Natural killer cell treated with Interleukin-12 subunit alpha and Interleukin-12 subunit beta and Interleukin-15 and Interleukin-18, amount 100 ng/mL, for 72 hours (primary cell): ENCODE results near the gene RPS14. TPM values are rescaled to one million over a fixed set of nuclear protein-coding genes. Genes with fewer than 3 reads are reported as not detected.

Experiments
- ATAC-seq, 2 donors: fragments of 150-1000 bp; cut with Tn5 transposase in 1 of 2; sonication (Bioruptor Pico), chemical (Tn5 transposase) in 1 of 2; 2 replicates each; pipeline ENCODE4 v1.10.0; 2021
- DNase-seq: peaks from one replicate; pipeline ENCODE4 v3.0.0; 2022; ENCODE audit warnings: low spot score
- H3K27ac Mint-ChIP-seq, 2 donors: 1 replicate in 1 of 2; 2 replicates in 1 of 2; pipeline ENCODE4 v1.8.0; 2022; ENCODE audit warnings: mixed read lengths in 2 of 2, mild to moderate bottlenecking in 1 of 2, moderate library complexity in 1 of 2
- H3K27me3 Mint-ChIP-seq, 2 donors: 1 replicate in 1 of 2; 2 replicates in 1 of 2; pipeline ENCODE4 v1.8.0; 2022; ENCODE audit warnings: mixed read lengths in 2 of 2
- H3K36me3 Mint-ChIP-seq: one replicate; pipeline ENCODE4 v1.8.0; 2022; ENCODE audit warnings: mixed read lengths
- H3K4me1 Mint-ChIP-seq, 2 donors: 1 replicate in 1 of 2; 2 replicates in 1 of 2; pipeline ENCODE4 v1.8.0; 2022; ENCODE audit warnings: low read depth in 2 of 2, mixed read lengths in 2 of 2, mild to moderate bottlenecking in 1 of 2
- H3K4me3 Mint-ChIP-seq: one replicate; pipeline ENCODE4 v1.8.0; 2022; ENCODE audit warnings: mixed read lengths
- H3K9me3 Mint-ChIP-seq: 2 replicates; pipeline ENCODE4 v1.8.0; 2022; ENCODE audit warnings: mixed read lengths
- total RNA-seq, 2 donors: library from RNA; stranded (reverse); gene quantifications; one replicate each; pipeline ENCODE4 v1.2.3, GENCODE V29; 2022

The RPS14 gene
- total RNA-seq, 2 donors from 2014 or later: 1,429 to 1,580 TPM

GRCh38 chr5:150410524-150411244 is 38.9 kb downstream of the RPS14 start:
- peak overlapping the region; percentile 95 to 99 for H3K27ac Mint-ChIP-seq
- H3K4me1 Mint-ChIP-seq: peaks cover 43 to 50% of the 10 kb centered on the region in 2 donors
- no peaks in the 10 kb centered on the region for H3K27me3 Mint-ChIP-seq
- H3K9me3 Mint-ChIP-seq: no peaks in the 10 kb centered on the region
- peak in 1 of 2 donors; percentile 5 for ATAC-seq
- peak overlapping the region; percentile 99 for H3K4me3 Mint-ChIP-seq
- no peak for DNase-seq
- peaks cover 9% of the 10 kb centered on the region for H3K36me3 Mint-ChIP-seq

- H3K27me3 Mint-ChIP-seq: no peaks in the 10 kb centered on the region
- H3K36me3 Mint-ChIP-seq: peaks cover 9% of the 10 kb centered on the region
- no peaks in the 10 kb centered on the region for H3K9me3 Mint-ChIP-seq
- peak in 1 of 2 donors; percentile 35 for ATAC-seq
- peak overlapping the region; percentile 95 to 99 for H3K27ac Mint-ChIP-seq
- DNase-seq: no peak
- H3K4me1 Mint-ChIP-seq: peaks cover 40 to 45% of the 10 kb centered on the region in 2 donors
- H3K4me3 Mint-ChIP-seq: peak overlapping the region; percentile 99
Measured at GRCh38 chr5:150409638-150410523, 39.7 kb downstream of the RPS14 start.

- Mint-ChIP-seq H3K27me3 (no peaks in the 10 kb centered on the region), H3K36me3 (peaks cover 9% of the 10 kb centered on the region), H3K27ac (peak overlapping the region in 1 of 2 donors; percentile 49), H3K4me3 (peak overlapping the region; percentile 50), H3K4me1 (peaks cover 36 to 37% of the 10 kb centered on the region in 2 donors), H3K9me3 (no peaks in the 10 kb centered on the region)
- DNase-seq: no peak
- no peak for ATAC-seq
Measured at GRCh38 chr5:150408231-150408943, 41.2 kb downstream of the RPS14 start.

GRCh38 chr5:150407096-150407720 is 42.3 kb downstream of the RPS14 start:
- Mint-ChIP-seq H3K9me3 (no peaks in the 10 kb centered on the region), H3K36me3 (peaks cover 10% of the 10 kb centered on the region), H3K4me1 (peaks cover 24 to 27% of the 10 kb centered on the region in 2 donors), H3K27ac (no peak overlapping the region), H3K27me3 (no peaks in the 10 kb centered on the region), H3K4me3 (no peak overlapping the region)
- DNase-seq (no peak), ATAC-seq (no peak)

GRCh38 chr5:150406723-150407095 is 42.8 kb downstream of the RPS14 start:
- H3K4me1 Mint-ChIP-seq: peaks cover 24 to 27% of the 10 kb centered on the region in 2 donors
- H3K9me3 Mint-ChIP-seq: no peaks in the 10 kb centered on the region
- no peak overlapping the region for H3K4me3 Mint-ChIP-seq
- peak overlapping the region in 1 of 2 donors; percentile 48 for H3K27ac Mint-ChIP-seq
- H3K36me3 Mint-ChIP-seq: peaks cover 10% of the 10 kb centered on the region
- DNase-seq (no peak), ATAC-seq (no peak)
- H3K27me3 Mint-ChIP-seq: no peaks in the 10 kb centered on the region

GRCh38 chr5:150406103-150406722 is 43.3 kb downstream of the RPS14 start:
- no peaks in the 10 kb centered on the region for H3K9me3 Mint-ChIP-seq
- H3K4me3 Mint-ChIP-seq: no peak overlapping the region
- DNase-seq (no peak), ATAC-seq (no peak)
- H3K27ac Mint-ChIP-seq: peak overlapping the region in 1 of 2 donors; percentile 48
- peaks cover 12% of the 10 kb centered on the region for H3K36me3 Mint-ChIP-seq
- no peaks in the 10 kb centered on the region for H3K27me3 Mint-ChIP-seq
- H3K4me1 Mint-ChIP-seq: peaks cover 23 to 26% of the 10 kb centered on the region in 2 donors

- H3K27ac Mint-ChIP-seq: no peak overlapping the region
Measured at GRCh38 chr5:150404941-150405816, 44.4 kb downstream of the RPS14 start.

GRCh38 chr5:150404535-150404934 is 45.0 kb downstream of the RPS14 start:
- H3K27ac Mint-ChIP-seq: no peak overlapping the region
- peaks cover 14% of the 10 kb centered on the region for H3K36me3 Mint-ChIP-seq
- H3K4me3 Mint-ChIP-seq: no peak overlapping the region
- ATAC-seq (no peak), DNase-seq (no peak)
- H3K9me3 Mint-ChIP-seq: no peaks in the 10 kb centered on the region
- peaks cover 13 to 14% of the 10 kb centered on the region in 2 donors for H3K4me1 Mint-ChIP-seq
- no peaks in the 10 kb centered on the region for H3K27me3 Mint-ChIP-seq

More at GRCh38 chr5:150404941-150405816, 44.4 kb downstream of the RPS14 start:
- H3K4me3 Mint-ChIP-seq: no peak overlapping the region
- H3K36me3 Mint-ChIP-seq: peaks cover 14% of the 10 kb centered on the region
- no peak for DNase-seq
- no peaks in the 10 kb centered on the region for H3K27me3 Mint-ChIP-seq
- H3K4me1 Mint-ChIP-seq: peaks cover 19 to 20% of the 10 kb centered on the region in 2 donors
- ATAC-seq: no peak
- no peaks in the 10 kb centered on the region for H3K9me3 Mint-ChIP-seq

GRCh38 chr5:150404121-150404520 is 45.4 kb downstream of the RPS14 start:
- DNase-seq (no peak), ATAC-seq (no peak)
- no peak overlapping the region for H3K27ac Mint-ChIP-seq
- H3K4me3 Mint-ChIP-seq: no peak overlapping the region
- H3K36me3 Mint-ChIP-seq: peaks cover 14% of the 10 kb centered on the region
- no peaks in the 10 kb centered on the region for H3K9me3 Mint-ChIP-seq
- peaks cover 13 to 14% of the 10 kb centered on the region in 2 donors for H3K4me1 Mint-ChIP-seq
- H3K27me3 Mint-ChIP-seq: no peaks in the 10 kb centered on the region

GRCh38 chr5:150402901-150403342 is 46.6 kb downstream of the RPS14 start:
- no peak for DNase-seq
- Mint-ChIP-seq H3K4me1 (peaks cover 6 to 14% of the 10 kb centered on the region in 2 donors), H3K27me3 (no peaks in the 10 kb centered on the region), H3K4me3 (no peak overlapping the region), H3K36me3 (peaks cover 14% of the 10 kb centered on the region), H3K9me3 (no peaks in the 10 kb centered on the region), H3K27ac (peak overlapping the region in 1 of 2 donors; percentile 49)
- ATAC-seq: no peak

GRCh38 chr5:150402229-150402773 is 47.2 kb downstream of the RPS14 start:
- Mint-ChIP-seq H3K4me3 (no peak overlapping the region), H3K4me1 (peaks cover 9 to 14% of the 10 kb centered on the region in 2 donors), H3K9me3 (no peaks in the 10 kb centered on the region), H3K27ac (peak overlapping the region in 1 of 2 donors; percentile 49), H3K27me3 (no peaks in the 10 kb centered on the region), H3K36me3 (peaks cover 14% of the 10 kb centered on the region)
- DNase-seq: no peak
- ATAC-seq: no peak
